ENCODE measurements around the gene ODC1. TPM values are rescaled to one million over a fixed set of nuclear protein-coding genes. Genes with fewer than 3 reads are reported as not detected.

The ODC1 gene
- total RNA-seq, 2 donors from 2014 or later: 75.3 to 84.6 TPM

- Mint-ChIP-seq H3K27ac (peak overlapping the region in 1 of 2 donors; percentile 40), H3K36me3 (no peaks in the 10 kb centered on the region), H3K9me3 (no peaks in the 10 kb centered on the region)
- peak in 1 of 2 donors; percentile 24 for ATAC-seq
- DNase-seq (ENCODE audit: low spot score in 2 of 2): no peak
Measured at GRCh38 chr2:10390369-10390801, 57.7 kb downstream of the ODC1 start.

Other genes starting within 250 kb of the ODC1 start
- 10 to 100 TPM; 46.0 to 96.5 TPM for gene HPCAL1, start 145.4 kb downstream of the ODC1 start, total RNA-seq
- 10 to 100 TPM; 29.1 to 39.6 TPM for gene NOL10, start 241.6 kb upstream of the ODC1 start, total RNA-seq